ENCODE measurements around the gene PLD1. TPM values are rescaled to one million over a fixed set of nuclear protein-coding genes. Genes with fewer than 3 reads are reported as not detected.
"Not testable (repeated sequence)": the region's sequence is repeated elsewhere in the genome, so short reads cannot be mapped to it uniquely, and the experiment has no call there.

The PLD1 gene
- total RNA-seq, 5 donors from 2014 or later (not counting 1 experiment from before 2014, with no cell fraction given): 1.8 to 3.9 (median 3.2) TPM

GRCh38 chr3:171692551-171692950 lies 117.7 kb downstream of the PLD1 start:
- 92% methylated on average over 4 of the region's 9 CpGs for WGBS (ENCODE audit: insufficient coverage)
- H3K4me1 ChIP-seq (ENCODE audit: control insufficient read depth in 1 of 2, extremely low read depth in 1 of 2, insufficient read depth in 2 of 2, low read length in 2 of 2); H3K27ac Mint-ChIP-seq; H3K9me3 Mint-ChIP-seq; H3K27ac ChIP-seq (ENCODE audit: low read length); H3K4me3 Mint-ChIP-seq; POLR2A ChIA-PET; H3K9me3 ChIP-seq; H3K36me3 ChIP-seq (ENCODE audit: control insufficient read depth in 2 of 2, extremely low read depth in 1 of 2, insufficient read depth in 1 of 2, low read length in 1 of 2); ATAC-seq (replicated peaks in 1 of 4); CTCF ChIA-PET; H3K4me3 ChIP-seq (ENCODE audit: control insufficient read depth in 1 of 2, extremely low read depth in 1 of 2, low read length in 1 of 2); H3K36me3 Mint-ChIP-seq; H3K4me1 Mint-ChIP-seq; DNase-seq; H3K27me3 ChIP-seq (replicated peaks in 1 of 2; ENCODE audit: control insufficient read depth in 2 of 2, extremely low read depth in 1 of 2, insufficient read depth in 2 of 2, low read length in 1 of 2): not testable (repeated sequence)
- H3K27me3 Mint-ChIP-seq: peaks cover 4 to 17% of the 10 kb centered on the region in 2 donors

DNA sequence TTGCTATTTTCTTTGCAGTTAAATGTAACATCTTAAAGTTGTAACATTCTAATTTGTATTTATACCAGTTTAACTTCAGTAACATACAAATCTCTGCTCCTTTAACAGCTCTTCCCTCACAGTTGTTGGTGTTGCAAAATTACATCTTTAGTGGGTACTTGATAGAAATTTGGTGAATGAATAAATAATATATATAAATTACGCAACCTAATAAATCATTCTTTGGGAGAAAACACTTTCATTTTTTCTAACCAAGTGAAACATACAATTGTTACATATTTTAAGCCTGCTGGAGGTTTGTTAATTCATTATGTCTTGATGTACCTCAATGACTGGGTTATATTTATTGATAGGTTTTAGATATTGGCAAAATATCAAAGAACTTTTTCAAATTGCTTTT lies 118.8 kb downstream of the PLD1 start:
- ChIA-PET POLR2A (no interaction called here), CTCF (interaction anchor here in 1 of 2 donors (0.6 kb wide), 1 partner anchor 1021 kb away, joined by 13 read pairs; no protein-coding TSS in a partner anchor)
- DNase-seq (no peak), ATAC-seq (replicated peaks in 1 of 4) (no peak)
- WGBS (ENCODE audit: insufficient coverage): no CpG with 5 or more reads among the region's 1 CpG
- no peak overlapping the region for H3K27ac ChIP-seq (ENCODE audit: low read length)
- H3K4me1 ChIP-seq (ENCODE audit: control insufficient read depth in 1 of 2, extremely low read depth in 1 of 2, insufficient read depth in 2 of 2, low read length in 2 of 2): no peaks in the 10 kb centered on the region
- Mint-ChIP-seq H3K36me3 (no peaks in the 10 kb centered on the region), H3K9me3 (no peaks in the 10 kb centered on the region), H3K4me1 (peaks cover 0 to 7% (median 4%) of the 10 kb centered on the region in 3 donors), H3K4me3 (no peak overlapping the region), H3K27ac (no peak overlapping the region), H3K27me3 (peaks cover 2 to 14% of the 10 kb centered on the region in 2 donors)
- H3K4me3 ChIP-seq (ENCODE audit: control insufficient read depth in 1 of 2, extremely low read depth in 1 of 2, low read length in 1 of 2): no peak overlapping the region
- H3K27me3 ChIP-seq (replicated peaks in 1 of 2; ENCODE audit: control insufficient read depth in 2 of 2, extremely low read depth in 1 of 2, insufficient read depth in 2 of 2, low read length in 1 of 2): no peaks in the 10 kb centered on the region
- no peaks in the 10 kb centered on the region for H3K9me3 ChIP-seq
- H3K36me3 ChIP-seq (ENCODE audit: control insufficient read depth in 2 of 2, extremely low read depth in 1 of 2, insufficient read depth in 1 of 2, low read length in 1 of 2): no peaks in the 10 kb centered on the region

- H3K9me3 Mint-ChIP-seq: no peaks in the 10 kb centered on the region
- peaks cover 2 to 13% of the 10 kb centered on the region in 2 donors for H3K27me3 Mint-ChIP-seq
- no peak overlapping the region for H3K27ac Mint-ChIP-seq
- ATAC-seq (replicated peaks in 1 of 4) (no peak), DNase-seq (no peak)
- Histone ChIP-seq H3K27ac (ENCODE audit: low read length) (no peak overlapping the region), H3K4me1 (ENCODE audit: control insufficient read depth in 1 of 2, extremely low read depth in 1 of 2, insufficient read depth in 2 of 2, low read length in 2 of 2) (no peaks in the 10 kb centered on the region), H3K27me3 (replicated peaks in 1 of 2; ENCODE audit: control insufficient read depth in 2 of 2, extremely low read depth in 1 of 2, insufficient read depth in 2 of 2, low read length in 1 of 2) (no peaks in the 10 kb centered on the region), H3K9me3 (no peaks in the 10 kb centered on the region), H3K4me3 (ENCODE audit: control insufficient read depth in 1 of 2, extremely low read depth in 1 of 2, low read length in 1 of 2) (no peak overlapping the region), H3K36me3 (ENCODE audit: control insufficient read depth in 2 of 2, extremely low read depth in 1 of 2, insufficient read depth in 1 of 2, low read length in 1 of 2) (no peaks in the 10 kb centered on the region)
- no peaks in the 10 kb centered on the region for H3K36me3 Mint-ChIP-seq
- H3K4me3 Mint-ChIP-seq: no peak overlapping the region
- ChIA-PET POLR2A (no interaction called here), CTCF (no interaction called here)
- peaks cover 0 to 7% (median 4%) of the 10 kb centered on the region in 3 donors for H3K4me1 Mint-ChIP-seq
Measured at GRCh38 chr3:171690281-171690680, 120.0 kb downstream of the PLD1 start.

DNA sequence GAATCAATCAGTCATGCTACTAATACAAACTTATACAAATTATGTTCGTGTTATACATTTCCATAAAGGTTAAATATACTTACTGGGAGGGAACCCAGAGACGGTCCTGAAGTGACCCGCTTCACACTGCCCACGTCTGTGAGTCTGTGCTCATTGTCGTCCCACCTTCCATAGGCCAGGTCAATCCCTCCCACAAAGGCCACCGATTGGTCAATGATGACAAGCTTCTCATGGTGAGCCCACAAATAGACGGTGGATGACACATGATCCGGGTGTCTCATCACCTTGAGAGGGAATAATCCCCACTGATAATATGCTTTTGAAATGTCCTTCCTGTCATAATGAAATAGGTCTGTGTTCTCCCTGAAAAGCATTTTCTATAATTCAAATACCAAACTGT lies 121.7 kb downstream of the PLD1 start:
- Mint-ChIP-seq H3K9me3 (no peaks in the 10 kb centered on the region), H3K4me1 (peaks cover 0 to 7% (median 4%) of the 10 kb centered on the region in 3 donors), H3K36me3 (no peaks in the 10 kb centered on the region), H3K27me3 (peaks cover 5 to 14% of the 10 kb centered on the region in 2 donors), H3K27ac (no peak overlapping the region), H3K4me3 (no peak overlapping the region)
- Histone ChIP-seq H3K27me3 (replicated peaks in 1 of 2; ENCODE audit: control insufficient read depth in 2 of 2, extremely low read depth in 1 of 2, insufficient read depth in 2 of 2, low read length in 1 of 2) (no peaks in the 10 kb centered on the region), H3K9me3 (no peaks in the 10 kb centered on the region), H3K4me1 (ENCODE audit: control insufficient read depth in 1 of 2, extremely low read depth in 1 of 2, insufficient read depth in 2 of 2, low read length in 2 of 2) (no peaks in the 10 kb centered on the region), H3K27ac (ENCODE audit: low read length) (no peak overlapping the region), H3K36me3 (ENCODE audit: control insufficient read depth in 2 of 2, extremely low read depth in 1 of 2, insufficient read depth in 1 of 2, low read length in 1 of 2) (no peaks in the 10 kb centered on the region), H3K4me3 (ENCODE audit: control insufficient read depth in 1 of 2, extremely low read depth in 1 of 2, low read length in 1 of 2) (no peak overlapping the region)
- 85% methylated on average over 6 of the region's 8 CpGs for WGBS (ENCODE audit: insufficient coverage)
- POLR2A ChIA-PET: no interaction called here
- DNase-seq (no peak), ATAC-seq (replicated peaks in 1 of 4) (no peak)
- CTCF ChIA-PET: interaction anchor here (0.5 to 0.8 kb wide), 4 partner anchors 13 to 465 kb away, joined by 3 to 4 read pairs (median 3); no protein-coding TSS in a partner anchor

DNA sequence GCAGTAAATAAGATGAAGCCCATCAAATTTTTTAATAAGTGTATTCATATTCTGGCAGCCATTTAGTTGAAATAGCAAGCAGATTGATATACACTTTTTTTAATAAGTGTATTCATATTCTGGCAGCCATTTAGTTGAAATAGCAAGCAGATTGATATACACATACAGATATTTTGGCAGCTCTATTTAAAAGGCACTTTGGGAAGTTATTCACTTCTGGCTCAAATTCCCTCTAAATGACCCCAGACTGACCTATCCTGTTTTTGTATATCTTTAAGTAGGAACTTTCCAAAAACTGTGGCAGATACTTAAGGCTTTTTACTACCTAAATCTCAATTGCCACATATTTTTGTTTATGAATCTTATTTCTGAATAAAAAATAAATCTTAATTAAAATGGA lies 122.3 kb downstream of the PLD1 start:
- H3K4me3 ChIP-seq (ENCODE audit: control insufficient read depth in 1 of 2, extremely low read depth in 1 of 2, low read length in 1 of 2): no peak overlapping the region
- H3K27me3 ChIP-seq (replicated peaks in 1 of 2; ENCODE audit: control insufficient read depth in 2 of 2, extremely low read depth in 1 of 2, insufficient read depth in 2 of 2, low read length in 1 of 2): no peaks in the 10 kb centered on the region
- CTCF ChIA-PET: interaction anchor here (0.5 to 0.6 kb wide), 2 partner anchors 14 to 465 kb away, joined by 3 to 4 read pairs; no protein-coding TSS in a partner anchor
- POLR2A ChIA-PET: interaction anchor here in 1 of 2 donors (0.7 kb wide), 1 partner anchor 630 kb away, joined by 5 read pairs; no protein-coding TSS in a partner anchor
- H3K36me3 Mint-ChIP-seq: no peaks in the 10 kb centered on the region
- no peak for DNase-seq
- H3K4me1 ChIP-seq (ENCODE audit: control insufficient read depth in 1 of 2, extremely low read depth in 1 of 2, insufficient read depth in 2 of 2, low read length in 2 of 2): no peaks in the 10 kb centered on the region
- no peaks in the 10 kb centered on the region for H3K36me3 ChIP-seq (ENCODE audit: control insufficient read depth in 2 of 2, extremely low read depth in 1 of 2, insufficient read depth in 1 of 2, low read length in 1 of 2)
- H3K4me1 Mint-ChIP-seq: peaks cover 0 to 7% (median 4%) of the 10 kb centered on the region in 3 donors
- no peaks in the 10 kb centered on the region for H3K9me3 ChIP-seq
- no peak overlapping the region for H3K27ac ChIP-seq (ENCODE audit: low read length)
- H3K27ac Mint-ChIP-seq: no peak overlapping the region
- no peak overlapping the region for H3K4me3 Mint-ChIP-seq
- ATAC-seq (replicated peaks in 1 of 4): no peak
- no peaks in the 10 kb centered on the region for H3K9me3 Mint-ChIP-seq
- H3K27me3 Mint-ChIP-seq: peaks cover 6 to 20% of the 10 kb centered on the region in 2 donors

- no peak for ATAC-seq (replicated peaks in 1 of 4)
- H3K27ac ChIP-seq (ENCODE audit: low read length): no peak overlapping the region
- Mint-ChIP-seq H3K27me3 (peaks cover 6 to 21% of the 10 kb centered on the region in 2 donors), H3K36me3 (no peaks in the 10 kb centered on the region), H3K9me3 (no peaks in the 10 kb centered on the region), H3K4me3 (no peak overlapping the region), H3K4me1 (peaks cover 0 to 7% (median 4%) of the 10 kb centered on the region in 3 donors), H3K27ac (no peak overlapping the region)
- no peaks in the 10 kb centered on the region for H3K36me3 ChIP-seq (ENCODE audit: control insufficient read depth in 2 of 2, extremely low read depth in 1 of 2, insufficient read depth in 1 of 2, low read length in 1 of 2)
- no peak overlapping the region for H3K4me3 ChIP-seq (ENCODE audit: control insufficient read depth in 1 of 2, extremely low read depth in 1 of 2, low read length in 1 of 2)
- no peaks in the 10 kb centered on the region for H3K27me3 ChIP-seq (replicated peaks in 1 of 2; ENCODE audit: control insufficient read depth in 2 of 2, extremely low read depth in 1 of 2, insufficient read depth in 2 of 2, low read length in 1 of 2)
- POLR2A ChIA-PET: interaction anchor here in 1 of 2 donors (0.7 kb wide), 1 partner anchor 630 kb away, joined by 5 read pairs; no protein-coding TSS in a partner anchor
- no peak for DNase-seq
- CTCF ChIA-PET: no interaction called here
- no peaks in the 10 kb centered on the region for H3K9me3 ChIP-seq
- no peaks in the 10 kb centered on the region for H3K4me1 ChIP-seq (ENCODE audit: control insufficient read depth in 1 of 2, extremely low read depth in 1 of 2, insufficient read depth in 2 of 2, low read length in 2 of 2)
Measured at GRCh38 chr3:171687581-171687980, 122.7 kb downstream of the PLD1 start.

GRCh38 chr3:171687064-171687463 lies 123.2 kb downstream of the PLD1 start:
- H3K4me1 ChIP-seq (ENCODE audit: control insufficient read depth in 1 of 2, extremely low read depth in 1 of 2, insufficient read depth in 2 of 2, low read length in 2 of 2): no peaks in the 10 kb centered on the region
- H3K27me3 Mint-ChIP-seq: peaks cover 6 to 17% of the 10 kb centered on the region in 2 donors
- ATAC-seq (replicated peaks in 1 of 4) (no peak), DNase-seq (no peak)
- no peaks in the 10 kb centered on the region for H3K27me3 ChIP-seq (replicated peaks in 1 of 2; ENCODE audit: control insufficient read depth in 2 of 2, extremely low read depth in 1 of 2, insufficient read depth in 2 of 2, low read length in 1 of 2)
- no peaks in the 10 kb centered on the region for H3K36me3 Mint-ChIP-seq
- H3K4me1 Mint-ChIP-seq: peaks cover 0 to 7% (median 4%) of the 10 kb centered on the region in 3 donors
- POLR2A ChIA-PET: no interaction called here
- H3K9me3 Mint-ChIP-seq: no peaks in the 10 kb centered on the region
- CTCF ChIA-PET: no interaction called here
- no peak overlapping the region for H3K4me3 ChIP-seq (ENCODE audit: control insufficient read depth in 1 of 2, extremely low read depth in 1 of 2, low read length in 1 of 2)
- no peaks in the 10 kb centered on the region for H3K9me3 ChIP-seq
- no peak overlapping the region for H3K27ac Mint-ChIP-seq
- no CpG with 5 or more reads among the region's 5 CpGs for WGBS (ENCODE audit: insufficient coverage)
- H3K27ac ChIP-seq (ENCODE audit: low read length): no peak overlapping the region
- no peak overlapping the region for H3K4me3 Mint-ChIP-seq
- H3K36me3 ChIP-seq (ENCODE audit: control insufficient read depth in 2 of 2, extremely low read depth in 1 of 2, insufficient read depth in 1 of 2, low read length in 1 of 2): no peaks in the 10 kb centered on the region

Measured in T-cell (primary cell).